HEK293 (cell line): ENCODE data around the gene LPCAT1.

ENCODE experiments used
- CTCF ChIA-PET: fragments of 350-600 bp; formaldehyde crosslinking; extraction: SDS; loops from one replicate; lab custom pipeline; 2021; ENCODE audit warnings: antibody characterized with exemption; lab: Yijun Ruan, JAX
- POLR2A ChIA-PET: fragments of 300-600 bp; formaldehyde crosslinking; extraction: SDS; loops from one replicate; lab custom pipeline; 2020; ENCODE audit warnings: antibody characterized with exemption, inconsistent platforms; lab: Yijun Ruan, JAX
- H3K27ac ChIP-seq: fragments of 200-500 bp; sonication (Bioruptor generic); 2 replicates; pipeline ENCODE4 v1.5.1; 2014; ENCODE audit warnings: low read depth, low read length, control low read depth, inconsistent platforms; ENCODE audit errors: extremely low read depth
- H3K36me3 ChIP-seq, 2 experiments: fragments of 200-500 bp in 1 of 2; sonication (Bioruptor generic) in 1 of 2; 1 replicate in 1 of 2; 2 replicates in 1 of 2; pipeline ENCODE4 v1.5.1; 2014 to 2017; ENCODE audit warnings: inconsistent platforms in 2 of 2, low read length in 2 of 2; ENCODE audit not compliant: control insufficient read depth in 2 of 2, insufficient read depth in 1 of 2
- H3K4me1 ChIP-seq: fragments of 200-500 bp; sonication (Bioruptor generic); 2 replicates; pipeline ENCODE4 v1.5.1; 2014; ENCODE audit warnings: mild to moderate bottlenecking, low read length, inconsistent platforms; ENCODE audit not compliant: control insufficient read depth, insufficient read depth
- H3K4me3 ChIP-seq: 2 replicates; pipeline ENCODE4 v1.5.1; 2011; ENCODE audit warnings: low read depth, mild to moderate bottlenecking, control low read depth, low read length, moderate library complexity
- H3K9me3 ChIP-seq: fragments of 200-500 bp; sonication (Bioruptor generic); 2 replicates; pipeline ENCODE4 v1.5.1; 2014; ENCODE audit warnings: low read depth, low read length, inconsistent platforms; ENCODE audit not compliant: control insufficient read depth, insufficient read depth
- ELK4 ChIP-seq: IDR thresholded peaks from 2 replicates; pipeline ENCODE4 v1.6.1; 2011; ENCODE audit warnings: mild to moderate bottlenecking, low read depth, low read length, borderline replicate concordance
- GLIS1 ChIP-seq: fragments of 450-650 bp; formaldehyde crosslinking; IDR thresholded peaks from 2 replicates; pipeline ENCODE4 v1.5.1; 2016; ENCODE audit warnings: missing biosample characterization, missing genetic modification characterization
- MZF1 ChIP-seq: fragments of 450-650 bp; formaldehyde crosslinking; IDR thresholded peaks from 2 replicates; pipeline ENCODE4 v1.5.1; 2017; ENCODE audit warnings: missing biosample characterization, missing genetic modification characterization, borderline replicate concordance
- RBAK ChIP-seq: fragments of 450-650 bp; formaldehyde crosslinking; IDR thresholded peaks from 2 replicates; pipeline ENCODE4 v1.5.1; 2016; ENCODE audit warnings: missing biosample characterization, missing genetic modification characterization
- REST ChIP-seq: fragments of 450-650 bp; formaldehyde crosslinking; IDR thresholded peaks from 2 replicates; pipeline ENCODE4 v1.5.1; 2016; ENCODE audit warnings: missing biosample characterization, missing genetic modification characterization
- SCRT1 ChIP-seq: fragments of 450-650 bp; formaldehyde crosslinking; IDR thresholded peaks from 2 replicates; pipeline ENCODE4 v1.5.1; 2016; ENCODE audit warnings: missing biosample characterization, missing genetic modification characterization, borderline replicate concordance
- TCF7L2 ChIP-seq: IDR thresholded peaks from 2 replicates; pipeline ENCODE4 v1.6.1; 2011; ENCODE audit warnings: low read depth, mild to moderate bottlenecking, inconsistent platforms, low read length, moderate library complexity, borderline replicate concordance
- ZBTB8A ChIP-seq: fragments of 450-650 bp; formaldehyde crosslinking; IDR thresholded peaks from 2 replicates; pipeline ENCODE4 v1.5.1; 2016; ENCODE audit warnings: missing biosample characterization, missing genetic modification characterization
- ZNF10 ChIP-seq: fragments of 450-650 bp; formaldehyde crosslinking; IDR thresholded peaks from 2 replicates; pipeline ENCODE4 v1.5.1; 2017; ENCODE audit warnings: missing biosample characterization, missing genetic modification characterization
- ZNF133 ChIP-seq: fragments of 450-650 bp; formaldehyde crosslinking; IDR thresholded peaks from 2 replicates; pipeline ENCODE4 v1.5.1; 2016; ENCODE audit warnings: missing biosample characterization, missing genetic modification characterization
- ZNF280C ChIP-seq: fragments of 450-650 bp; formaldehyde crosslinking; IDR thresholded peaks from 2 replicates; pipeline ENCODE4 v1.5.1; 2016; ENCODE audit warnings: missing biosample characterization, missing genetic modification characterization
- ZNF426 ChIP-seq: fragments of 450-650 bp; formaldehyde crosslinking; IDR thresholded peaks from 2 replicates; pipeline ENCODE4 v1.5.1; 2017; ENCODE audit warnings: missing biosample characterization, missing genetic modification characterization, mild to moderate bottlenecking, inconsistent platforms, moderate library complexity
- ZNF560 ChIP-seq: fragments of 450-650 bp; formaldehyde crosslinking; IDR thresholded peaks from 2 replicates; pipeline ENCODE4 v1.5.1; 2017; ENCODE audit warnings: missing biosample characterization, missing genetic modification characterization, borderline replicate concordance
- ZNF621 ChIP-seq: fragments of 450-650 bp; formaldehyde crosslinking; IDR thresholded peaks from 2 replicates; pipeline ENCODE4 v1.5.1; 2017; ENCODE audit warnings: missing biosample characterization, missing genetic modification characterization
- ZNF670 ChIP-seq: fragments of 450-650 bp; formaldehyde crosslinking; IDR thresholded peaks from 2 replicates; pipeline ENCODE4 v1.5.1; 2016; ENCODE audit warnings: missing biosample characterization, missing genetic modification characterization, low read depth
- ZNF704 ChIP-seq: fragments of 450-650 bp; formaldehyde crosslinking; IDR thresholded peaks from 2 replicates; pipeline ENCODE4 v1.5.1; 2016; ENCODE audit warnings: missing biosample characterization, missing genetic modification characterization
- ZNF768 ChIP-seq: fragments of 450-650 bp; formaldehyde crosslinking; IDR thresholded peaks from 2 replicates; pipeline ENCODE4 v1.5.1; 2018; ENCODE audit warnings: missing biosample characterization, mild to moderate bottlenecking, missing genetic modification characterization
- ZNF843 ChIP-seq: fragments of 450-650 bp; formaldehyde crosslinking; IDR thresholded peaks from 2 replicates; pipeline ENCODE4 v1.5.1; 2016; ENCODE audit warnings: missing biosample characterization, missing genetic modification characterization
- ZXDB ChIP-seq: fragments of 450-650 bp; formaldehyde crosslinking; IDR thresholded peaks from 2 replicates; pipeline ENCODE4 v1.5.1; 2016; ENCODE audit warnings: missing biosample characterization, missing genetic modification characterization

The LPCAT1 gene

GRCh38 chr5:1502737-1503120, 21.0 kb downstream of the LPCAT1 start:
- POLR2A ChIA-PET = interaction anchor here (1.2 kb wide), 1 partner anchor 158 kb away, joined by 7 read pairs; the partner anchor contains the start of gene CLPTM1L
- H3K4me1 ChIP-seq = no peaks in the 10 kb centered on the region
- no peak overlapping the region for H3K4me3 ChIP-seq
- CTCF ChIA-PET = interaction anchor here (0.6 to 0.9 kb wide), 2 partner anchors 24 to 142 kb away, joined by 3 to 4 read pairs; no protein-coding TSS in a partner anchor
- peaks cover 4 to 42% of the 10 kb centered on the region in 2 experiments; a peak in 2 of 3 replicates for H3K36me3 ChIP-seq
- no peaks in the 10 kb centered on the region for H3K9me3 ChIP-seq
- H3K27ac ChIP-seq = no peak overlapping the region
- no peak for TF ChIP-seq ZNF426 (tag by site-specific recombination)
- no peak for TF ChIP-seq ZNF621 (tag by site-specific recombination)
- TF ChIP-seq ZNF843 = no peak
- TF ChIP-seq ZXDB (tag by site-specific recombination) = no peak
- TF ChIP-seq TCF7L2 = no peak
- no peak for TF ChIP-seq ZNF133 (tag by site-specific recombination)
- TF ChIP-seq ZNF280C = no peak
- no peak for TF ChIP-seq REST (tag by site-specific recombination)
- TF ChIP-seq ZNF704 (tag by site-specific recombination) = no peak
- TF ChIP-seq SCRT1 (tag by site-specific recombination) = no peak
- TF ChIP-seq GLIS1 (tag by site-specific recombination) = no peak
- TF ChIP-seq ZNF768 (tag by site-specific recombination) = no peak
- TF ChIP-seq ELK4 = no peak
- no peak for TF ChIP-seq ZNF670
- TF ChIP-seq ZBTB8A = no peak
- TF ChIP-seq ZNF560 (tag by site-specific recombination) = no peak
- TF ChIP-seq RBAK (tag by site-specific recombination) = no peak
- TF ChIP-seq ZNF10 (tag by site-specific recombination) = no peak
- no peak for TF ChIP-seq MZF1 (tag by site-specific recombination)
